A673 (cell line): ENCODE data around the gene THAP3.

Experiments used
- EZH2 ChIP-seq: fragments of 200-600 bp; sonication (generic); IDR thresholded peaks from 2 replicates; pipeline ENCODE4 v1.6.1; 2017; ENCODE audit warnings: borderline replicate concordance, low read depth, mild to moderate bottlenecking, mixed read lengths, antibody characterized with exemption, low read length; ENCODE audit not compliant: poor library complexity, severe bottlenecking
- TF ChIP-seq, protein P1 (sequence below): fragments of 300-800, 200-600 bp; sonication (generic); conservative IDR thresholded peaks from 2 replicates; pipeline ENCODE4 v1.5.1; 2017; ENCODE audit warnings: low read depth, mild to moderate bottlenecking, antibody characterized with exemption, low read length, moderate library complexity, mixed read lengths

GRCh38 chr1:6668503-6668902 is 43.8 kb downstream of the THAP3 start:
- TF ChIP-seq, protein P1, sequence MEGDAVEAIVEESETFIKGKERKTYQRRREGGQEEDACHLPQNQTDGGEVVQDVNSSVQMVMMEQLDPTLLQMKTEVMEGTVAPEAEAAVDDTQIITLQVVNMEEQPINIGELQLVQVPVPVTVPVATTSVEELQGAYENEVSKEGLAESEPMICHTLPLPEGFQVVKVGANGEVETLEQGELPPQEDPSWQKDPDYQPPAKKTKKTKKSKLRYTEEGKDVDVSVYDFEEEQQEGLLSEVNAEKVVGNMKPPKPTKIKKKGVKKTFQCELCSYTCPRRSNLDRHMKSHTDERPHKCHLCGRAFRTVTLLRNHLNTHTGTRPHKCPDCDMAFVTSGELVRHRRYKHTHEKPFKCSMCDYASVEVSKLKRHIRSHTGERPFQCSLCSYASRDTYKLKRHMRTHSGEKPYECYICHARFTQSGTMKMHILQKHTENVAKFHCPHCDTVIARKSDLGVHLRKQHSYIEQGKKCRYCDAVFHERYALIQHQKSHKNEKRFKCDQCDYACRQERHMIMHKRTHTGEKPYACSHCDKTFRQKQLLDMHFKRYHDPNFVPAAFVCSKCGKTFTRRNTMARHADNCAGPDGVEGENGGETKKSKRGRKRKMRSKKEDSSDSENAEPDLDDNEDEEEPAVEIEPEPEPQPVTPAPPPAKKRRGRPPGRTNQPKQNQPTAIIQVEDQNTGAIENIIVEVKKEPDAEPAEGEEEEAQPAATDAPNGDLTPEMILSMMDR: no peak
- no peak for TF ChIP-seq EZH2
